ENCODE results near the gene TBC1D22B. TPM values are rescaled to one million over a fixed set of nuclear protein-coding genes. Genes with fewer than 3 reads are reported as not detected.

The TBC1D22B gene
- total and polyA plus RNA-seq, 2 experiments from 2014 or later = 9.1 to 19.9 TPM

- Histone ChIP-seq H2AFZ (no peak overlapping the region), H3K4me1 (ENCODE audit: insufficient read depth) (no peaks in the 10 kb centered on the region), H3K79me2 (replicated peaks; ENCODE audit: insufficient read depth) (no peaks in the 10 kb centered on the region), H3K27ac (ENCODE audit: low read depth) (no peak overlapping the region), H3F3A (replicated peaks; ENCODE audit: low read depth) (0 out of 2 replicates have a peak, but pooled peaks cover 6% of the 10 kb centered on the region), H3K4me2 (no peak overlapping the region), H3K36me3 (ENCODE audit: insufficient read depth) (peaks cover 20% of the 10 kb centered on the region), H3K27me3 (ENCODE audit: insufficient read depth) (no peaks in the 10 kb centered on the region), H4K20me1 (replicated peaks; ENCODE audit: insufficient read depth) (no peaks in the 10 kb centered on the region; the same call in none of the 2 replicates), H3K9me2 (ENCODE audit: insufficient read depth) (no peaks in the 10 kb centered on the region), H3K4me3 (no peak overlapping the region)
- H3K9me3 Mint-ChIP-seq = no peaks in the 10 kb centered on the region
- no peaks in the 10 kb centered on the region for H3K4me1 Mint-ChIP-seq
- no peak for ATAC-seq
- no peaks in the 10 kb centered on the region for H3K27me3 Mint-ChIP-seq (ENCODE audit: insufficient read depth, low read depth, poor library complexity)
- H3K36me3 Mint-ChIP-seq (ENCODE audit: low read depth) = peaks cover 20% of the 10 kb centered on the region
- no peak overlapping the region for H3K4me3 Mint-ChIP-seq
- TF ChIP-seq CTCF (conservative IDR thresholded peaks at IDR 0.05; ENCODE audit: low read depth in 2 of 2) (no peak), STAT1 (IDR thresholded peaks at IDR 0.05; ENCODE audit: unreplicated experiment) (no peak), ZNF331 (CRISPR knock-in tag; IDR thresholded peaks at IDR 0.05; ENCODE audit: low read depth) (no peak), REST (IDR thresholded peaks at IDR 0.05; ENCODE audit: unreplicated experiment) (no peak), NANOG (IDR thresholded peaks at IDR 0.05; ENCODE audit: borderline replicate concordance) (no peak), ZNF114 (CRISPR knock-in tag; IDR thresholded peaks at IDR 0.05) (no peak), EZH2 (IDR thresholded peaks at IDR 0.05; ENCODE audit: low read depth, unreplicated experiment) (no peak), CREB1 (CRISPR knock-in tag; IDR thresholded peaks at IDR 0.05; ENCODE audit: low read depth) (no peak), EZH2phosphoT487 (IDR thresholded peaks at IDR 0.05; ENCODE audit: unreplicated experiment) (no peak), POLR2AphosphoS5 (IDR thresholded peaks at IDR 0.05; ENCODE audit: low read depth) (no peak), JUNB (IDR thresholded peaks at IDR 0.05; ENCODE audit: unreplicated experiment) (no peak)
- TF ChIP-seq, protein P1, sequence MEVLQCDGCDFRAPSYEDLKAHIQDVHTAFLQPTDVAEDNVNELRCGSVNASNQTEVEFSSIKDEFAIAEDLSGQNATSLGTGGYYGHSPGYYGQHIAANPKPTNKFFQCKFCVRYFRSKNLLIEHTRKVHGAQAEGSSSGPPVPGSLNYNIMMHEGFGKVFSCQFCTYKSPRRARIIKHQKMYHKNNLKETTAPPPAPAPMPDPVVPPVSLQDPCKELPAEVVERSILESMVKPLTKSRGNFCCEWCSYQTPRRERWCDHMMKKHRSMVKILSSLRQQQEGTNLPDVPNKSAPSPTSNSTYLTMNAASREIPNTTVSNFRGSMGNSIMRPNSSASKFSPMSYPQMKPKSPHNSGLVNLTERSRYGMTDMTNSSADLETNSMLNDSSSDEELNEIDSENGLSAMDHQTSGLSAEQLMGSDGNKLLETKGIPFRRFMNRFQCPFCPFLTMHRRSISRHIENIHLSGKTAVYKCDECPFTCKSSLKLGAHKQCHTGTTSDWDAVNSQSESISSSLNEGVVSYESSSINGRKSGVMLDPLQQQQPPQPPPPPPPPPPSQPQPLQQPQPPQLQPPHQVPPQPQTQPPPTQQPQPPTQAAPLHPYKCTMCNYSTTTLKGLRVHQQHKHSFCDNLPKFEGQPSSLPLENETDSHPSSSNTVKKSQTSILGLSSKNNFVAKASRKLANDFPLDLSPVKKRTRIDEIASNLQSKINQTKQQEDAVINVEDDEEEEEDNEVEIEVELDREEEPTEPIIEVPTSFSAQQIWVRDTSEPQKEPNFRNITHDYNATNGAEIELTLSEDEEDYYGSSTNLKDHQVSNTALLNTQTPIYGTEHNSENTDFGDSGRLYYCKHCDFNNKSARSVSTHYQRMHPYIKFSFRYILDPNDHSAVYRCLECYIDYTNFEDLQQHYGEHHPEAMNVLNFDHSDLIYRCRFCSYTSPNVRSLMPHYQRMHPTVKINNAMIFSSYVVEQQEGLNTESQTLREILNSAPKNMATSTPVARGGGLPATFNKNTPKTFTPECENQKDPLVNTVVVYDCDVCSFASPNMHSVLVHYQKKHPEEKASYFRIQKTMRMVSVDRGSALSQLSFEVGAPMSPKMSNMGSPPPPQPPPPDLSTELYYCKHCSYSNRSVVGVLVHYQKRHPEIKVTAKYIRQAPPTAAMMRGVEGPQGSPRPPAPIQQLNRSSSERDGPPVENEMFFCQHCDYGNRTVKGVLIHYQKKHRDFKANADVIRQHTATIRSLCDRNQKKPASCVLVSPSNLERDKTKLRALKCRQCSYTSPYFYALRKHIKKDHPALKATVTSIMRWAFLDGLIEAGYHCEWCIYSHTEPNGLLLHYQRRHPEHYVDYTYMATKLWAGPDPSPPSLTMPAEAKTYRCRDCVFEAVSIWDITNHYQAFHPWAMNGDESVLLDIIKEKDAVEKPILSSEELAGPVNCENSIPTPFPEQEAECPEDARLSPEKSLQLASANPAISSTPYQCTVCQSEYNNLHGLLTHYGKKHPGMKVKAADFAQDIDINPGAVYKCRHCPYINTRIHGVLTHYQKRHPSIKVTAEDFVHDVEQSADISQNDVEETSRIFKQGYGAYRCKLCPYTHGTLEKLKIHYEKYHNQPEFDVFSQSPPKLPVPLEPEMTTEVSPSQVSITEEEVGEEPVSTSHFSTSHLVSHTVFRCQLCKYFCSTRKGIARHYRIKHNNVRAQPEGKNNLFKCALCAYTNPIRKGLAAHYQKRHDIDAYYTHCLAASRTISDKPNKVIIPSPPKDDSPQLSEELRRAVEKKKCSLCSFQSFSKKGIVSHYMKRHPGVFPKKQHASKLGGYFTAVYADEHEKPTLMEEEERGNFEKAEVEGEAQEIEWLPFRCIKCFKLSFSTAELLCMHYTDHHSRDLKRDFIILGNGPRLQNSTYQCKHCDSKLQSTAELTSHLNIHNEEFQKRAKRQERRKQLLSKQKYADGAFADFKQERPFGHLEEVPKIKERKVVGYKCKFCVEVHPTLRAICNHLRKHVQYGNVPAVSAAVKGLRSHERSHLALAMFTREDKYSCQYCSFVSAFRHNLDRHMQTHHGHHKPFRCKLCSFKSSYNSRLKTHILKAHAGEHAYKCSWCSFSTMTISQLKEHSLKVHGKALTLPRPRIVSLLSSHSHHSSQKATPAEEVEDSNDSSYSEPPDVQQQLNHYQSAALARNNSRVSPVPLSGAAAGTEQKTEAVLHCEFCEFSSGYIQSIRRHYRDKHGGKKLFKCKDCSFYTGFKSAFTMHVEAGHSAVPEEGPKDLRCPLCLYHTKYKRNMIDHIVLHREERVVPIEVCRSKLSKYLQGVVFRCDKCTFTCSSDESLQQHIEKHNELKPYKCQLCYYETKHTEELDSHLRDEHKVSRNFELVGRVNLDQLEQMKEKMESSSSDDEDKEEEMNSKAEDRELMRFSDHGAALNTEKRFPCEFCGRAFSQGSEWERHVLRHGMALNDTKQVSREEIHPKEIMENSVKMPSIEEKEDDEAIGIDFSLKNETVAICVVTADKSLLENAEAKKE (CRISPR knock-in tag; IDR thresholded peaks at IDR 0.05) = no peak
- TF ChIP-seq, protein P2, sequence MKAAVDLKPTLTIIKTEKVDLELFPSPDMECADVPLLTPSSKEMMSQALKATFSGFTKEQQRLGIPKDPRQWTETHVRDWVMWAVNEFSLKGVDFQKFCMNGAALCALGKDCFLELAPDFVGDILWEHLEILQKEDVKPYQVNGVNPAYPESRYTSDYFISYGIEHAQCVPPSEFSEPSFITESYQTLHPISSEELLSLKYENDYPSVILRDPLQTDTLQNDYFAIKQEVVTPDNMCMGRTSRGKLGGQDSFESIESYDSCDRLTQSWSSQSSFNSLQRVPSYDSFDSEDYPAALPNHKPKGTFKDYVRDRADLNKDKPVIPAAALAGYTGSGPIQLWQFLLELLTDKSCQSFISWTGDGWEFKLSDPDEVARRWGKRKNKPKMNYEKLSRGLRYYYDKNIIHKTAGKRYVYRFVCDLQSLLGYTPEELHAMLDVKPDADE (IDR thresholded peaks at IDR 0.05) = no peak
- no peak overlapping the region for H3K27ac Mint-ChIP-seq
- DNase-seq (ENCODE audit: low spot score) = no peak
These were observed 57.6 kb downstream of the TBC1D22B start for GRCh38 chr6:37315157-37315515.
